SK-N-SH (cell line): ENCODE data around the gene TIMD4. TPM values are rescaled to one million over a fixed set of nuclear protein-coding genes. Genes with fewer than 3 reads are reported as not detected.

Experiments
- CTCF ChIA-PET: fragments of 300-600, 350-600 bp; formaldehyde crosslinking; extraction: SDS; loops from one replicate; lab custom pipeline; 2021; lab: Yijun Ruan, JAX
- POLR2A ChIA-PET: fragments of 350-600 bp; sonication (Branson Sonifier 250); formaldehyde crosslinking; extraction: SDS; loops from one replicate; lab custom pipeline; 2020; ENCODE audit warnings: antibody characterized with exemption, inconsistent platforms; lab: Yijun Ruan, JAX
- DNase-seq: peaks from one replicate; pipeline ENCODE4 v3.0.0; 2012
- H2AFZ ChIP-seq: fragments of 200-600 bp; sonication (generic); 2 replicates; pipeline ENCODE4 v1.8.1; 2016; ENCODE audit warnings: antibody characterized with exemption, mild to moderate bottlenecking, low read depth
- H3F3A ChIP-seq: fragments of 200-600 bp; sonication (generic); replicated peaks from 2 replicates; pipeline ENCODE3; 2016; ENCODE audit warnings: antibody characterized with exemption, mild to moderate bottlenecking; ENCODE audit not compliant: insufficient read depth
- H3K27ac ChIP-seq, 2 experiments: fragments of 200-500 bp in 1 of 2; fragments of 200-600 bp in 1 of 2; sonication (Bioruptor generic) in 1 of 2; sonication (generic), shearing (Covaris generic) in 1 of 2; 2 replicates each; pipeline versions ENCODE4 v1.5.1 to v1.6.1; 2014 to 2016; ENCODE audit warnings: low read depth in 2 of 2, inconsistent platforms in 1 of 2, low read length in 1 of 2, mild to moderate bottlenecking in 1 of 2, mixed read lengths in 1 of 2
- H3K27me3 ChIP-seq: fragments of 200-600 bp; sonication (generic), shearing (Covaris generic); 2 replicates; pipeline ENCODE4 v1.6.1; 2016; ENCODE audit warnings: mixed run types; ENCODE audit not compliant: insufficient read depth
- H3K36me3 ChIP-seq, 2 experiments: fragments of 200-500 bp in 1 of 2; fragments of 200-600 bp in 1 of 2; sonication (Bioruptor generic) in 1 of 2; sonication (generic) in 1 of 2; replicated peaks in 1 of 2; 2 replicates each; pipeline versions ENCODE3 to v1.5.1; 2014 to 2016; ENCODE audit warnings: low read length in 1 of 2, mild to moderate bottlenecking in 1 of 2; ENCODE audit not compliant: insufficient read depth in 2 of 2, control insufficient read depth in 1 of 2
- H3K4me1 ChIP-seq, 2 experiments: fragments of 200-500 bp in 1 of 2; fragments of 200-600 bp in 1 of 2; sonication (Bioruptor generic) in 1 of 2; sonication (generic), shearing (Covaris generic) in 1 of 2; 2 replicates each; pipeline versions ENCODE4 v1.5.1 to v1.6.1; 2014 to 2016; ENCODE audit warnings: low read depth in 1 of 2, low read length in 1 of 2, mixed run types in 1 of 2; ENCODE audit not compliant: insufficient read depth in 2 of 2, control insufficient read depth in 1 of 2
- H3K4me2 ChIP-seq: fragments of 200-600 bp; sonication (generic), shearing (Covaris generic); 2 replicates; pipeline ENCODE4 v1.6.1; 2017; ENCODE audit warnings: mixed run types
- H3K4me3 ChIP-seq, 2 experiments: fragments of 200-500 bp in 1 of 2; fragments of 200-600 bp in 1 of 2; sonication (Bioruptor generic) in 1 of 2; sonication (generic), shearing (Covaris generic) in 1 of 2; 2 replicates each; pipeline versions ENCODE4 v1.5.1 to v1.8.1; 2014 to 2016; ENCODE audit warnings: low read depth in 2 of 2, inconsistent platforms in 1 of 2, low read length in 1 of 2, mild to moderate bottlenecking in 1 of 2, mixed read lengths in 1 of 2, moderate library complexity in 1 of 2
- H3K79me2 ChIP-seq: fragments of 200-600 bp; sonication (generic); 2 replicates; pipeline ENCODE4 v1.8.1; 2017; ENCODE audit warnings: mild to moderate bottlenecking; ENCODE audit not compliant: insufficient read depth
- H3K9ac ChIP-seq: fragments of 200-600 bp; sonication (generic); 2 replicates; pipeline ENCODE4 v1.6.1; 2017; ENCODE audit warnings: mixed run types
- H3K9me2 ChIP-seq: fragments of 200-600 bp; sonication (generic); 2 replicates; pipeline ENCODE4 v1.6.1; 2017; ENCODE audit warnings: mixed run types
- H3K9me3 ChIP-seq: fragments of 200-600 bp; sonication (generic); 2 replicates; pipeline ENCODE4 v1.6.1; 2017; ENCODE audit warnings: mixed run types, mild to moderate bottlenecking, moderate library complexity
- H4K20me1 ChIP-seq: fragments of 200-600 bp; sonication (generic); 2 replicates; pipeline ENCODE4 v1.6.1; 2017; ENCODE audit warnings: mild to moderate bottlenecking, mixed run types; ENCODE audit not compliant: insufficient read depth
- CHD2 ChIP-seq: fragments of 150-350 bp; IDR thresholded peaks from 2 replicates; pipeline ENCODE4 v1.6.1; 2018; ENCODE audit warnings: low read length; ENCODE audit not compliant: partially characterized antibody
- ELF1 ChIP-seq: IDR thresholded peaks from 2 replicates; pipeline ENCODE4 v1.4.0; 2012
- EP300 ChIP-seq, 2 experiments: IDR thresholded peaks; 2 replicates each; pipeline versions ENCODE4 v1.4.0 to v1.6.1; 2012; ENCODE audit warnings: borderline replicate concordance in 1 of 2, low read depth in 1 of 2, low read length in 1 of 2
- EZH2phosphoT487 ChIP-seq: fragments of 200-600 bp; sonication (generic); IDR thresholded peaks from 2 replicates; pipeline ENCODE4 v1.6.1; 2017; ENCODE audit warnings: low read depth, mixed run types, mild to moderate bottlenecking, antibody characterized with exemption, moderate library complexity, borderline replicate concordance
- FOSL2 ChIP-seq: IDR thresholded peaks from 2 replicates; pipeline ENCODE4 v1.4.0; 2012; ENCODE audit warnings: low read depth, mild to moderate bottlenecking, moderate library complexity, borderline replicate concordance
- FOXJ3 ChIP-seq: sonication (generic); formaldehyde crosslinking; IDR thresholded peaks from 2 replicates; pipeline ENCODE4 v1.5.1; 2020; ENCODE audit warnings: mild to moderate bottlenecking, missing genetic modification reagents
- FOXM1 ChIP-seq: IDR thresholded peaks from 2 replicates; pipeline ENCODE4 v1.4.0; 2012; ENCODE audit warnings: low read depth, mild to moderate bottlenecking
- GABPA ChIP-seq: IDR thresholded peaks from 2 replicates; pipeline ENCODE4 v1.4.0; 2012; ENCODE audit warnings: low read depth, mild to moderate bottlenecking
- GATA2 ChIP-seq: sonication (generic); formaldehyde crosslinking; IDR thresholded peaks from 2 replicates; pipeline ENCODE4 v1.5.0; 2020; ENCODE audit warnings: mild to moderate bottlenecking, missing genetic modification reagents
- IRF3 ChIP-seq: fragments of 150-350 bp; IDR thresholded peaks from 2 replicates; pipeline ENCODE4 v1.6.1; 2016; ENCODE audit warnings: mild to moderate bottlenecking, low read depth, low read length
- MEF2A ChIP-seq: IDR thresholded peaks from 2 replicates; pipeline ENCODE4 v1.4.0; 2012; ENCODE audit warnings: low read depth, borderline replicate concordance
- MXI1 ChIP-seq: IDR thresholded peaks from 2 replicates; pipeline ENCODE4 v1.6.1; 2012; ENCODE audit warnings: mild to moderate bottlenecking, low read depth, low read length, improper control_type of control experiment
- NFIC ChIP-seq: IDR thresholded peaks from 2 replicates; pipeline ENCODE4 v1.4.0; 2012; ENCODE audit warnings: borderline replicate concordance
- RAD21 ChIP-seq: IDR thresholded peaks from 2 replicates; pipeline ENCODE4 v1.6.1; 2012; ENCODE audit warnings: mild to moderate bottlenecking, low read length
- RCOR1 ChIP-seq: fragments of 150-350 bp; IDR thresholded peaks from 2 replicates; pipeline ENCODE4 v1.6.1; 2017; ENCODE audit warnings: antibody characterized with exemption, low read length
- RFX5 ChIP-seq: IDR thresholded peaks from 2 replicates; pipeline ENCODE4 v1.6.1; 2012; ENCODE audit warnings: mild to moderate bottlenecking, improper control_type of control experiment, low read length
- RXRA ChIP-seq: IDR thresholded peaks from 2 replicates; pipeline ENCODE4 v1.4.0; 2012; ENCODE audit warnings: low read depth, mild to moderate bottlenecking, borderline replicate concordance
- SIN3A ChIP-seq: IDR thresholded peaks from 2 replicates; pipeline ENCODE4 v1.6.1; 2012; ENCODE audit warnings: low read depth, mild to moderate bottlenecking, low read length, moderate library complexity, borderline replicate concordance
- TAF1 ChIP-seq: IDR thresholded peaks from 2 replicates; pipeline ENCODE4 v1.6.1; 2012; ENCODE audit warnings: low read depth, mild to moderate bottlenecking, low read length, moderate library complexity, borderline replicate concordance
- TCF12 ChIP-seq: IDR thresholded peaks from 2 replicates; pipeline ENCODE4 v1.4.0; 2012
- USF2 ChIP-seq: fragments of 150-350 bp; IDR thresholded peaks from 2 replicates; pipeline ENCODE4 v1.6.1; 2017; ENCODE audit warnings: antibody characterized with exemption, low read length, low read depth, borderline replicate concordance
- YY1 ChIP-seq: IDR thresholded peaks from 2 replicates; pipeline ENCODE4 v1.4.0; 2012; ENCODE audit warnings: low read depth, mild to moderate bottlenecking
- WGBS: methylation state at CpG from one replicate; pipeline ENCODE4 v1.1.6; 2017; ENCODE audit warnings: low lambda C conversion rate; 5-methylcytosine and 5-hydroxymethylcytosine counted together
- polyA plus RNA-seq, 3 experiments: library from polyadenylated mRNA; depleted of rRNA; stranded (reverse); fragments of >200 nt; gene quantifications; 2 replicates each; pipeline ENCODE4 v1.2.3, GENCODE V29; 2012

TIMD4 gene
- polyA plus RNA-seq, 1 of the 3 experiments (the other 2 are of a cell fraction) = not detected

- Histone ChIP-seq H3K79me2 (no peaks in the 10 kb centered on the region), H3K9me3 (no peaks in the 10 kb centered on the region), H3K4me2 (no peak overlapping the region), H3K27me3 (no peaks in the 10 kb centered on the region), H3K4me3 (no peak overlapping the region), H2AFZ (no peak overlapping the region), H4K20me1 (no peaks in the 10 kb centered on the region), H3K9ac (no peak overlapping the region), H3K36me3 (no peaks in the 10 kb centered on the region), H3K4me1 (no peaks in the 10 kb centered on the region), H3K9me2 (no peaks in the 10 kb centered on the region), H3F3A (no peaks in the 10 kb centered on the region), H3K27ac (no peak overlapping the region)
- WGBS = 20% methylated on average over 3 of the region's 3 CpGs
- ChIA-PET CTCF (no interaction called here), POLR2A (no interaction called here)
- no peak for DNase-seq
- TF ChIP-seq MXI1 (no peak), TCF12 (no peak), RAD21 (no peak), ELF1 (no peak), EZH2phosphoT487 (no peak), GABPA (no peak), YY1 (no peak), RCOR1 (no peak), USF2 (no peak), NFIC (no peak), FOXM1 (no peak), FOXJ3 (CRISPR knock-in tag) (no peak), TAF1 (no peak), GATA2 (CRISPR knock-in tag) (no peak)
Measured at GRCh38 chr5:156906807-156907206, 56.2 kb downstream of the TIMD4 start.

- Histone ChIP-seq H3K9ac (no peak overlapping the region), H3K9me2 (no peaks in the 10 kb centered on the region), H3K79me2 (no peaks in the 10 kb centered on the region), H3K27me3 (no peaks in the 10 kb centered on the region), H3K4me3 (no peak overlapping the region), H3K36me3 (no peaks in the 10 kb centered on the region), H3K27ac (no peak overlapping the region), H3K9me3 (no peaks in the 10 kb centered on the region), H3F3A (no peaks in the 10 kb centered on the region), H3K4me2 (no peak overlapping the region), H3K4me1 (no peaks in the 10 kb centered on the region), H4K20me1 (no peaks in the 10 kb centered on the region), H2AFZ (no peak overlapping the region)
- TF ChIP-seq SIN3A = no peak
- TF ChIP-seq RFX5 = no peak
- TF ChIP-seq EP300 (IDR thresholded peaks at IDR 0.05; ENCODE audit: borderline replicate concordance in 1 of 2, low read depth in 1 of 2, low read length in 1 of 2) = no peak
- no peak for TF ChIP-seq EZH2phosphoT487
- no peak for TF ChIP-seq FOXJ3 (CRISPR knock-in tag)
- TF ChIP-seq MEF2A = no peak
- no peak for TF ChIP-seq TAF1
- TF ChIP-seq CHD2 = no peak
- no peak for TF ChIP-seq FOSL2
- no peak for TF ChIP-seq FOXM1
- TF ChIP-seq TCF12 = no peak
- TF ChIP-seq IRF3 = no peak
- no peak for TF ChIP-seq MXI1
- TF ChIP-seq RXRA = no peak
- no peak for TF ChIP-seq ELF1
- 21% methylated on average over 7 of the region's 7 CpGs for WGBS
- no peak for DNase-seq
- ChIA-PET POLR2A (no interaction called here), CTCF (no interaction called here)
Measured at GRCh38 chr5:156896546-156896945, 66.5 kb downstream of the TIMD4 start.
